Osteoblast (primary cell): ENCODE results near the gene CATSPERE. TPM values are rescaled to one million over a fixed set of nuclear protein-coding genes. Genes with fewer than 3 reads are reported as not detected.
"Not testable (repeated sequence)": the region's sequence is repeated elsewhere in the genome, so short reads cannot be mapped to it uniquely, and the experiment has no call there.

Source experiments
- DNase-seq: peaks from one replicate; pipeline ENCODE4 v3.0.0; 2011; ENCODE audit warnings: low spot score, mixed read lengths; ENCODE audit not compliant: insufficient read length; ENCODE audit errors: missing footprints
- H2AFZ ChIP-seq: 2 replicates; pipeline ENCODE4 v1.6.0; 2011; ENCODE audit warnings: mild to moderate bottlenecking, low read length
- H3K27ac ChIP-seq: 2 replicates; pipeline ENCODE4 v1.5.1; 2011; ENCODE audit warnings: mild to moderate bottlenecking, low read depth, low read length, moderate library complexity
- H3K27me3 ChIP-seq: 2 replicates; pipeline ENCODE4 v1.6.0; 2012; ENCODE audit warnings: mild to moderate bottlenecking, control low read depth, inconsistent platforms, low read length, moderate library complexity; ENCODE audit not compliant: insufficient read depth
- H3K36me3 ChIP-seq: 2 replicates; pipeline ENCODE4 v1.5.1; 2011; ENCODE audit warnings: mild to moderate bottlenecking, low read length, control low read depth, moderate library complexity; ENCODE audit not compliant: insufficient read depth
- H3K4me1 ChIP-seq: 2 replicates; pipeline ENCODE4 v1.5.1; 2011; ENCODE audit warnings: mild to moderate bottlenecking, low read length, control low read depth, moderate library complexity; ENCODE audit not compliant: insufficient read depth
- H3K4me2 ChIP-seq: 2 replicates; pipeline ENCODE4 v1.6.0; 2011; ENCODE audit warnings: mild to moderate bottlenecking, low read length; ENCODE audit not compliant: insufficient read depth
- H3K4me3 ChIP-seq: fragments of 200-600 bp; sonication (generic); 3 replicates; pipeline ENCODE4 v1.5.1; 2012; ENCODE audit warnings: mild to moderate bottlenecking, low read length, inconsistent platforms; ENCODE audit not compliant: insufficient read depth
- H3K79me2 ChIP-seq: 2 replicates; pipeline ENCODE4 v1.6.0; 2012; ENCODE audit warnings: mild to moderate bottlenecking, low read length, control low read depth, inconsistent platforms; ENCODE audit not compliant: insufficient read depth
- H3K9me3 ChIP-seq: 2 replicates; pipeline ENCODE4 v1.5.1; 2011; ENCODE audit warnings: low read depth, low read length, control low read depth
- H4K20me1 ChIP-seq: 2 replicates; pipeline ENCODE4 v1.6.0; 2012; ENCODE audit warnings: mild to moderate bottlenecking, low read length, control low read depth; ENCODE audit not compliant: insufficient read depth
- total RNA-seq: library from RNA; depleted of rRNA; stranded (reverse); fragments of >200 nt; gene quantifications from 2 replicates; pipeline ENCODE4 v1.2.3, GENCODE V29; 2012
- TF ChIP-seq, protein P1 (sequence below): IDR thresholded peaks from 2 replicates; pipeline ENCODE4 v1.5.1; 2011; ENCODE audit warnings: mild to moderate bottlenecking, low read depth, low read length, moderate library complexity; ENCODE audit errors: extremely low read depth

The CATSPERE gene
- total RNA-seq, 1 donor, result 1.4 TPM

GRCh38 chr1:244665771-244666217, 204.7 kb downstream of the CATSPERE start:
- Histone ChIP-seq H3K27ac (no peak overlapping the region), H3K4me2 (peak overlapping the region; percentile 72), H3K4me1 (peaks cover 11% of the 10 kb centered on the region), H4K20me1 (peaks cover 18% of the 10 kb centered on the region), H3K4me3 (no peak overlapping the region), H2AFZ (peak overlapping the region; percentile 53), H3K9me3 (no peaks in the 10 kb centered on the region), H3K27me3 (no peaks in the 10 kb centered on the region), H3K36me3 (no peaks in the 10 kb centered on the region), H3K79me2 (peaks cover 61% of the 10 kb centered on the region)
- no peak for DNase-seq
- TF ChIP-seq, protein P1, sequence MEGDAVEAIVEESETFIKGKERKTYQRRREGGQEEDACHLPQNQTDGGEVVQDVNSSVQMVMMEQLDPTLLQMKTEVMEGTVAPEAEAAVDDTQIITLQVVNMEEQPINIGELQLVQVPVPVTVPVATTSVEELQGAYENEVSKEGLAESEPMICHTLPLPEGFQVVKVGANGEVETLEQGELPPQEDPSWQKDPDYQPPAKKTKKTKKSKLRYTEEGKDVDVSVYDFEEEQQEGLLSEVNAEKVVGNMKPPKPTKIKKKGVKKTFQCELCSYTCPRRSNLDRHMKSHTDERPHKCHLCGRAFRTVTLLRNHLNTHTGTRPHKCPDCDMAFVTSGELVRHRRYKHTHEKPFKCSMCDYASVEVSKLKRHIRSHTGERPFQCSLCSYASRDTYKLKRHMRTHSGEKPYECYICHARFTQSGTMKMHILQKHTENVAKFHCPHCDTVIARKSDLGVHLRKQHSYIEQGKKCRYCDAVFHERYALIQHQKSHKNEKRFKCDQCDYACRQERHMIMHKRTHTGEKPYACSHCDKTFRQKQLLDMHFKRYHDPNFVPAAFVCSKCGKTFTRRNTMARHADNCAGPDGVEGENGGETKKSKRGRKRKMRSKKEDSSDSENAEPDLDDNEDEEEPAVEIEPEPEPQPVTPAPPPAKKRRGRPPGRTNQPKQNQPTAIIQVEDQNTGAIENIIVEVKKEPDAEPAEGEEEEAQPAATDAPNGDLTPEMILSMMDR, result no peak

DNA sequence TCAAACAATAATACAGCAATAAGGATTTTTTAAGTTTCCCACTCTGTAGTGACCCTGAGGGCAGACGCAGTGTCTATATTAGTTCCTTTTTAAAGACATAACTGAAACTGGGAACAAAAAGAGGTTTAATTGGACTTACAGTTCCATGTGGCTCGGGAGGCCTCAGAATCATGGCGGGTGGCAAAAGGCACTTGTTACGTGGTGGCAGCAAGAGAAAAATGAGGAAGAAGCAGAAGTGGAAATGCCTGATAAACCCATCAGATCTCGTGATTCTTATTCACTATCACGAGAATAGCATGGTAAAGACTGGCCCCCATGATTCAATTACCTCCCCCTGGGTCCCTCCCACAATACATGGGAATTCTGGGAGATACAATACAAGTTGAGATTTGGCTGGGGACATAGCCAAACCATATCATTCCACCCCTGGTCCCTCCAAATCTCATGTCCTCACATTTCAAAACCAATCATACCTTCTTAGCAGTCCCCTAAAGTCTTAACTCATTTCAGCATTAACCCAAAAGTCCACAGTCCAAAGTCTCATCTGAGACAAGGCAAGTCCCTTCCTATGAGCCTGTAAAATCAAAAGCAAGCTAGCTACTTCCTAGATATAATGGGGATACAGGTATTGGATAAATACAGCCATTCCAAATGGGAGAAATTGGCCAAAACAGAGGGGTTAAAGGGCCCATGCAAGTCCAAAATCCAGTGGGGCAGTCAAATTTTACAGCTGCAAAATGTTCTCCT, 205.8 kb downstream of the CATSPERE start:
- DNase-seq, H3K27ac ChIP-seq, H3K36me3 ChIP-seq, H3K4me2 ChIP-seq, H3K9me3 ChIP-seq, H3K27me3 ChIP-seq, H2AFZ ChIP-seq, H3K4me3 ChIP-seq: not testable (repeated sequence)
- Histone ChIP-seq H4K20me1 (peaks cover 18% of the 10 kb centered on the region), H3K79me2 (peaks cover 67% of the 10 kb centered on the region), H3K4me1 (peaks cover 11% of the 10 kb centered on the region)

- no peaks in the 10 kb centered on the region for H3K27me3 ChIP-seq
- no peak overlapping the region for H3K27ac ChIP-seq
- TF ChIP-seq, protein P1, result no peak
- peaks cover 65% of the 10 kb centered on the region for H3K79me2 ChIP-seq
- no peak for DNase-seq
- no peak overlapping the region for H3K4me2 ChIP-seq
- no peak overlapping the region for H2AFZ ChIP-seq
- H3K4me3 ChIP-seq, result no peak overlapping the region
- no peaks in the 10 kb centered on the region for H3K9me3 ChIP-seq
- H3K4me1 ChIP-seq, result peaks cover 11% of the 10 kb centered on the region
- no peaks in the 10 kb centered on the region for H3K36me3 ChIP-seq
- peaks cover 18% of the 10 kb centered on the region for H4K20me1 ChIP-seq
These were observed 206.7 kb downstream of the CATSPERE start for GRCh38 chr1:244667797-244668196.

DNA sequence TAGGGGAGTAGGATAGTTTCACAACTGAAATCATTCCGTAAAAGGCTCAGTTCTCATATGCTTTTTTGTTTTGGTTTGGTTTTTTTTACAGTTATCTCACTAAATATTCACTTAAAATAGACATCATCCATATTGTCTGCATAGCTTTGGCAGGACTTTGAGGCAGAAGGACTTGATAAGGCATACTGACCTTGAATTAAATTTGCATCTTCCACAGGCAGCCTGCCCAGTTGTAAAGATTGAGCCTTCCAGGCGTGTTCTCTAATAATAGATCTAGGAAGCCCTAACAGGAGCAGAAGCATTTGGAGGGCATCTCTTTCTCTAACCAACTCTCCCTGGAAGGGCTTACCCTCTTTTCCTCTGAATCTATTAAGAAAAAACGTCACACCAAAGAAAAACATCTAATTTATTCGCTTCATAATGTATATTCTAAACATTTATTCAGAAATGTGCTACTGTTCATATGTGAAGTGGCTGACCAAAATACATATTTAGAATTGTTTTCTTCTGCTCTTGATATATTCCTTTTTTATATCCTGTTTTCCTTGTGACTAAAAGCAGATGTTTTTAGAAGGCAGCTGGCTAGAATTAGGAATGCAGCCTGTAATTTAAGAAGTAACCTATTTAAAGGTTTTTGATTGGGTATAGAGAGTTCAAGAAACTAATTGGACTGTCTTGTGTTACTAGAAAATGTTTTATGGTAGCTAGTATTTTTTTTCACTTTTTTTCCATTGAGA, 212.0 kb downstream of the CATSPERE start:
- DNase-seq, result no peak
- H3K27ac ChIP-seq, result peak overlapping the region; percentile 54
- H3K4me1 ChIP-seq, result peaks cover 9% of the 10 kb centered on the region

More for the DNA sequence above, 212.0 kb downstream of the CATSPERE start:
- H3K27me3 ChIP-seq, result no peaks in the 10 kb centered on the region
- no peak overlapping the region for H3K4me3 ChIP-seq
- H4K20me1 ChIP-seq, result no peaks in the 10 kb centered on the region
- H3K4me2 ChIP-seq, result peak overlapping the region; percentile 47
- TF ChIP-seq, protein P1, result no peak
- no peaks in the 10 kb centered on the region for H3K9me3 ChIP-seq
- no peak overlapping the region for H2AFZ ChIP-seq
- peaks cover 54% of the 10 kb centered on the region for H3K79me2 ChIP-seq
- H3K36me3 ChIP-seq, result no peaks in the 10 kb centered on the region
